Gastroesophageal sphincter (tissue), 4 donors: ENCODE data around the gene DPM1. TPM values are rescaled to one million over a fixed set of nuclear protein-coding genes. Genes with fewer than 3 reads are reported as not detected.

Experiments used
- ATAC-seq: fragments of 150-250 bp; one replicate; pipeline ENCODE4 v1.9.1; 2016; ENCODE audit warnings: mild to moderate bottlenecking, moderate library complexity
- H3K27ac ChIP-seq, 4 donors: fragments of 200-600 bp; sonication (generic) in 3 of 4; 1 replicate in 3 of 4; 2 replicates in 1 of 4; pipeline ENCODE4 v1.5.1; 2016 to 2019
- H3K27me3 ChIP-seq: fragments of 200-600 bp; sonication (generic); one replicate; pipeline ENCODE4 v1.5.1; 2019
- H3K36me3 ChIP-seq, 2 donors: fragments of 200-600 bp; sonication (generic); one replicate each; pipeline ENCODE4 v1.5.1; 2019; ENCODE audit warnings: control low read depth in 1 of 2
- H3K4me1 ChIP-seq, 3 donors: fragments of 200-600 bp; sonication (generic); 1 replicate in 2 of 3; 2 replicates in 1 of 3; pipeline ENCODE4 v1.5.1; 2016 to 2019; ENCODE audit warnings: control low read depth in 2 of 3
- H3K4me3 ChIP-seq, 2 donors: fragments of 200-600 bp; sonication (generic); one replicate each; pipeline ENCODE4 v1.5.1; 2019; ENCODE audit warnings: mild to moderate bottlenecking in 1 of 2, moderate library complexity in 1 of 2
- H3K9me3 ChIP-seq, 3 donors: fragments of 200-600 bp; sonication (generic); one replicate each; pipeline ENCODE4 v1.5.1; 2017 to 2019; ENCODE audit warnings: control low read depth in 2 of 3
- CTCF ChIP-seq, 4 experiments: fragments of 200-600 bp in 2 of 4; fragments of 450-650 bp in 2 of 4; sonication (generic) in 1 of 4; IDR thresholded peaks; one replicate each; pipeline ENCODE4 v1.5.1; 2017 to 2019; ENCODE audit warnings: antibody characterized with exemption in 4 of 4, mild to moderate bottlenecking in 2 of 4, moderate library complexity in 2 of 4
- EP300 ChIP-seq: sonication (generic); formaldehyde crosslinking; IDR thresholded peaks from one replicate; pipeline ENCODE4 v1.6.1; 2017; ENCODE audit warnings: antibody characterized with exemption, mild to moderate bottlenecking
- POLR2A ChIP-seq, 2 donors: fragments of 450-650 bp; IDR thresholded peaks; one replicate each; pipeline ENCODE4 v1.6.1; 2017; ENCODE audit warnings: antibody characterized with exemption in 2 of 2, mild to moderate bottlenecking in 2 of 2, moderate library complexity in 1 of 2
- POLR2AphosphoS5 ChIP-seq: sonication (generic); formaldehyde crosslinking; IDR thresholded peaks from one replicate; pipeline ENCODE4 v1.6.1; 2017; ENCODE audit warnings: antibody characterized with exemption
- WGBS, 2 donors: methylation state at CpG; one replicate each; pipeline ENCODE4 v1.1.5; 2018; ENCODE audit warnings: low coverage in 1 of 2; 5-methylcytosine and 5-hydroxymethylcytosine counted together
- total RNA-seq, 4 donors: library from RNA; depleted of rRNA; stranded (reverse); fragments of >200 nt; gene quantifications; one replicate each; pipeline ENCODE4 v1.1.0, GENCODE V29; 2016

DPM1 gene
- total RNA-seq, 4 donors from 2014 or later, result 35.2 to 63.0 (median 43.5) TPM

GRCh38 chr20:50895111-50895830, 63.1 kb downstream of the DPM1 start:
- WGBS, 2 donors, result 83 to 91% methylated on average over 4 to 8 of the region's 8 CpGs
- no peak overlapping the region for H3K4me3 ChIP-seq
- no peaks in the 10 kb centered on the region for H3K9me3 ChIP-seq
- no peak for ATAC-seq
- H3K27ac ChIP-seq, result no peak overlapping the region
- H3K4me1 ChIP-seq, result no peaks in the 10 kb centered on the region
- TF ChIP-seq POLR2AphosphoS5, result no peak
- TF ChIP-seq EP300, result no peak
- TF ChIP-seq POLR2A (IDR thresholded peaks at IDR 0.05), result no peak
- TF ChIP-seq CTCF (IDR thresholded peaks at IDR 0.05), result no peak
- peaks cover 2 to 96% of the 10 kb centered on the region in 2 donors for H3K36me3 ChIP-seq
- H3K27me3 ChIP-seq, result no peaks in the 10 kb centered on the region

- Histone ChIP-seq H3K4me1 (no peaks in the 10 kb centered on the region), H3K27me3 (no peaks in the 10 kb centered on the region), H3K4me3 (no peak overlapping the region), H3K36me3 (peaks cover 0 to 94% of the 10 kb centered on the region in 2 donors), H3K27ac (no peak overlapping the region), H3K9me3 (no peaks in the 10 kb centered on the region)
- ATAC-seq, result no peak
- TF ChIP-seq POLR2A (IDR thresholded peaks at IDR 0.05), result no peak
- TF ChIP-seq POLR2AphosphoS5, result no peak
- no peak for TF ChIP-seq EP300
- TF ChIP-seq CTCF (IDR thresholded peaks at IDR 0.05), result no peak
- WGBS, 2 donors, result 97% methylated on average over 4 of the region's 7 CpGs; no CpG with 5 or more reads in 1 of the 2 donors
These were observed 64.7 kb downstream of the DPM1 start for GRCh38 chr20:50893620-50894019.

- Histone ChIP-seq H3K36me3 (peaks cover 0 to 93% of the 10 kb centered on the region in 2 donors), H3K27me3 (no peaks in the 10 kb centered on the region), H3K4me3 (no peak overlapping the region), H3K27ac (no peak overlapping the region), H3K4me1 (no peaks in the 10 kb centered on the region), H3K9me3 (no peaks in the 10 kb centered on the region)
- no peak for ATAC-seq
- TF ChIP-seq EP300 (no peak), POLR2A (IDR thresholded peaks at IDR 0.05) (no peak), CTCF (IDR thresholded peaks at IDR 0.05) (no peak), POLR2AphosphoS5 (no peak)
- WGBS, 2 donors, result 77 to 100% methylated on average over 2 to 4 of the region's 8 CpGs
These were observed 65.9 kb downstream of the DPM1 start for GRCh38 chr20:50892394-50892793.

GRCh38 chr20:50891138-50891537, 67.2 kb downstream of the DPM1 start:
- no peak for TF ChIP-seq EP300
- TF ChIP-seq POLR2AphosphoS5, result no peak
- no peak for TF ChIP-seq CTCF (IDR thresholded peaks at IDR 0.05)
- no peak for TF ChIP-seq POLR2A (IDR thresholded peaks at IDR 0.05)

GRCh38 chr20:50887576-50887975, 70.8 kb downstream of the DPM1 start:
- TF ChIP-seq POLR2AphosphoS5 (no peak), POLR2A (IDR thresholded peaks at IDR 0.05) (no peak)
- Histone ChIP-seq H3K27me3 (no peaks in the 10 kb centered on the region), H3K4me1 (no peaks in the 10 kb centered on the region), H3K27ac (no peak overlapping the region), H3K4me3 (no peak overlapping the region), H3K36me3 (peaks cover 0 to 49% of the 10 kb centered on the region in 2 donors), H3K9me3 (no peaks in the 10 kb centered on the region)
- WGBS, 2 donors, result 96% methylated on average over 3 of the region's 3 CpGs; no CpG with 5 or more reads in 1 of the 2 donors
- ATAC-seq, result no peak

More at GRCh38 chr20:50891138-50891537, 67.2 kb downstream of the DPM1 start:
- no peaks in the 10 kb centered on the region for H3K4me1 ChIP-seq
- no peak overlapping the region for H3K27ac ChIP-seq
- ATAC-seq, result no peak
- no peaks in the 10 kb centered on the region for H3K9me3 ChIP-seq
- H3K27me3 ChIP-seq, result no peaks in the 10 kb centered on the region
- H3K36me3 ChIP-seq, result peaks cover 0 to 81% of the 10 kb centered on the region in 2 donors
- H3K4me3 ChIP-seq, result no peak overlapping the region
- WGBS, 2 donors, result 29 to 75% methylated on average over 1 to 3 of the region's 5 CpGs
